ENCODE data around the gene MGP.
A peak's percentile ranks its signal among the peaks of the same experiment; 100 is the strongest.

DNA sequence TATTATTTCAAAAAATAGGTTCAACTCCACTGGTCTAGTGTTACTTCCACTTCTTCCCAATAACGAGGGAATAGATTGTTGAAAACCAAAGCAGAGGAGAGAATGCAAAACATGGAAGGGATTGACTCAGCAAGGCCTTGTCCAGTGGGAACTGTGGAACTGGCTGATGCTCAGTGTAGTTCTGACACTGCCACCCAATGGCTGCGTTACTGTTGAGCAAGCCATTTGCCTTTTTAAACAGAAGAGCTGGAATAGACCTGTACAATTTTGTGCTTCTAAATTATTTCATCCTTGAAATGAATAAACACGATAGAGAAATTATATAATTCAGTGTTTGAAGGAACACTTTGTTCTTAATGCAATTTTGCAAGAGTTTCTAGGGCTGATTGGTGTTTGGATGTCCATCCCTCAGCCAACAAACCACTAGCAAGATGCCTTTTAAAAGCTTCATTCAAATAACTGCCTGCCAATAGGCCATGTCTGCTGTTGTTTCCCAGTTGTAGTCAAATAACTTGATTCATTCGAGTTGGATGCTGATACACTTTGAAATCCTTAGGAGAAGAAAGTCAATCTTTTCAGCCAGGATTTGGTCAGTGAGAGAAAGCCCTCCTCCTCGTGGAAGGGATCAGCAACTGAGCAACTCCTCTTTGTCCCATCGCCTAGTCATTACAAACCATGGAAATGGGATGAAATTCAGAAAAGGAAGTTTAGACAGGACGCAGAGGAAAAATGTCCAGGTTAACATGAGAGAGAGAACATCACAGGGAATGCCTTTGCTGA lies 7.3 kb upstream of the MGP start:
- TF ChIP-seq CTCF (IDR thresholded peaks at IDR 0.05) (peak in 3 of 4 experiments; percentile 24 to 49 (median 32)), POLR2AphosphoS5 (IDR thresholded peaks at IDR 0.05) (no peak)
